Mesendoderm (in vitro differentiated cells): Measurements from ENCODE around the gene FSD1.

ENCODE experiments used
- DNase-seq: peaks from one replicate; pipeline ENCODE4 v3.0.0; 2013
- H2AK5ac ChIP-seq: 2 replicates; pipeline ENCODE4 v1.6.1; 2013; ENCODE audit warnings: low read length, inconsistent platforms
- H2BK120ac ChIP-seq: 2 replicates; pipeline ENCODE4 v1.6.1; 2013; ENCODE audit warnings: low read depth, mild to moderate bottlenecking, low read length, moderate library complexity, mixed read lengths
- H2BK15ac ChIP-seq: replicated peaks from 2 replicates; pipeline ENCODE4 v1.6.1; 2013; ENCODE audit warnings: low read depth, mild to moderate bottlenecking, moderate library complexity
- H2BK5ac ChIP-seq: 2 replicates; pipeline ENCODE4 v1.6.1; 2013; ENCODE audit warnings: low read length, inconsistent platforms
- H3K18ac ChIP-seq: 2 replicates; pipeline ENCODE4 v1.6.1; 2013; ENCODE audit warnings: mild to moderate bottlenecking, low read length, mixed read lengths
- H3K23ac ChIP-seq: one replicate; pipeline ENCODE4 v1.6.1; 2013; ENCODE audit warnings: low read length
- H3K27ac ChIP-seq: 2 replicates; pipeline ENCODE4 v1.5.1; 2013; ENCODE audit warnings: low read depth, mild to moderate bottlenecking, inconsistent platforms, low read length, moderate library complexity
- H3K27me3 ChIP-seq: 2 replicates; pipeline ENCODE4 v1.6.1; 2013; ENCODE audit warnings: low read length, control low read depth, mild to moderate bottlenecking, inconsistent platforms; ENCODE audit not compliant: insufficient read depth, poor library complexity
- H3K36me3 ChIP-seq: 2 replicates; pipeline ENCODE4 v1.6.1; 2013; ENCODE audit warnings: low read length, inconsistent platforms; ENCODE audit not compliant: control insufficient read depth, insufficient read depth
- H3K4ac ChIP-seq: one replicate; pipeline ENCODE4 v1.6.1; 2013; ENCODE audit warnings: low read depth, mild to moderate bottlenecking, low read length, moderate library complexity
- H3K4me1 ChIP-seq: 2 replicates; pipeline ENCODE4 v1.6.1; 2013; ENCODE audit warnings: low read depth, low read length, inconsistent platforms; ENCODE audit not compliant: control insufficient read depth
- H3K4me2 ChIP-seq: 2 replicates; pipeline ENCODE4 v1.6.1; 2013; ENCODE audit warnings: low read length
- H3K4me3 ChIP-seq: 2 replicates; pipeline ENCODE4 v1.5.1; 2013; ENCODE audit warnings: mild to moderate bottlenecking, low read length
- H3K56ac ChIP-seq: one replicate; pipeline ENCODE4 v1.6.1; 2013; ENCODE audit warnings: low read length
- H3K79me1 ChIP-seq: 2 replicates; pipeline ENCODE4 v1.6.1; 2013; ENCODE audit warnings: low read length, inconsistent platforms
- H3K79me2 ChIP-seq: 2 replicates; pipeline ENCODE4 v1.6.1; 2013; ENCODE audit warnings: mild to moderate bottlenecking, low read length; ENCODE audit not compliant: control insufficient read depth, insufficient read depth
- H3K9ac ChIP-seq: 2 replicates; pipeline ENCODE4 v1.6.1; 2013; ENCODE audit warnings: low read length, inconsistent platforms
- H4K5ac ChIP-seq: one replicate; pipeline ENCODE4 v1.6.1; 2013; ENCODE audit warnings: low read length
- H4K8ac ChIP-seq: one replicate; pipeline ENCODE4 v1.6.1; 2013; ENCODE audit warnings: low read depth, mild to moderate bottlenecking, control low read depth, low read length, moderate library complexity
- WGBS: extraction: QIAGEN DNeasy Blood & Tissue Kit; methylation state at CpG from one replicate; pipeline ENCODE4 v1.1.7; 2013; ENCODE audit warnings: low lambda C conversion rate, missing lambda C conversion rate; ENCODE audit not compliant: insufficient coverage; ENCODE audit errors: extremely low coverage; 5-methylcytosine and 5-hydroxymethylcytosine counted together

Gene FSD1

DNA sequence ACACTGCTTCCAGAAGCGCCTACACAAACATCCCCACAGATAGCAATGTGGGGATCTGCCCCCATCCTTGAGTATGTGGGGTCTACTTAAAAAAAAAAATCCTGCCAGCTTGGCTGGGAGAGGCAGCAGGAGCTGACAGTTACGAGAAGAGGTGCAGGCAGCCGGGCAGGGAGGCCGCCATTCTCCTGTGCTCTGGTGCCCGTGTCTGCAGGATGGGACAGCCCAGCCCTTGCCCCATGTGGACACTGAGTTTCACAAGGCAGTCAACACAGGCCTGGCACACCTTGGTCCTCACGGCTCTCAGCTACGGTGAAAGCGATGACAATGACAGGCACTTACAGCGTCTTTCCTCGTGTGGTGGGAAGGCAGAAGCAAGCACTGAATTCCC, 62.9 kb downstream of the FSD1 start:
- Histone ChIP-seq H4K8ac (no peak overlapping the region), H2BK5ac (no peak overlapping the region), H3K4me1 (peaks cover 9% of the 10 kb centered on the region), H2AK5ac (no peak overlapping the region), H3K27ac (no peak overlapping the region), H3K9ac (no peak overlapping the region), H3K4me2 (no peak overlapping the region), H3K4me3 (no peak overlapping the region), H3K4ac (no peak overlapping the region), H4K5ac (no peak overlapping the region), H3K23ac (no peak overlapping the region), H2BK15ac (no peak overlapping the region), H3K18ac (no peak overlapping the region), H2BK120ac (no peak overlapping the region), H3K79me1 (peaks cover 16% of the 10 kb centered on the region), H3K56ac (peak overlapping the region; percentile 25), H3K36me3 (peaks cover 6% of the 10 kb centered on the region), H3K79me2 (no peaks in the 10 kb centered on the region), H3K27me3 (no peaks in the 10 kb centered on the region)
- no CpG with 5 or more reads among the region's 10 CpGs for WGBS
- DNase-seq, result no peak

DNA sequence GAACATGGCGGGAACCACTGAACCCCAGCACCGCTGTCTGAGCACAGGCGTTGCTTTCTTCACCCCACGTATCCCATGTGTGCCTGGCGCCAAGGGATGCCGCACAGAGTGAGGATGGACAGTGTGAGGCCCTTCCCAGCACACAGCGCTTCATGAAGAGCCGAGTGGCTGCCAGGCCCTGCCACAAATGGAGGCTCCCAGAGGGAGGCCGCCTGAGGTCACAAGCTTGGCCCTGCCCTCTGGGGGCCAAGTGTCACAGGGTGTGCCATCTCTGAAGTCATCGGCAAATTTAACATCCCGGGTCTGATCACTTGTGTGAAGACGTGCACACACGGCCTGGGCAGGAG, 63.4 kb downstream of the FSD1 start:
- H3K4me3 ChIP-seq, result no peak overlapping the region
- no peak overlapping the region for H3K56ac ChIP-seq
- no peak overlapping the region for H2BK120ac ChIP-seq
- H3K4me2 ChIP-seq, result no peak overlapping the region
- H4K8ac ChIP-seq, result no peak overlapping the region
- WGBS, result no CpG with 5 or more reads among the region's 13 CpGs
- H2BK15ac ChIP-seq, result no peak overlapping the region
- H3K4me1 ChIP-seq, result peaks cover 9% of the 10 kb centered on the region
- H2AK5ac ChIP-seq, result no peak overlapping the region
- no peak overlapping the region for H4K5ac ChIP-seq
- no peak overlapping the region for H3K9ac ChIP-seq
- H3K36me3 ChIP-seq, result peaks cover 6% of the 10 kb centered on the region
- DNase-seq, result no peak
- no peaks in the 10 kb centered on the region for H3K79me2 ChIP-seq
- H3K27ac ChIP-seq, result no peak overlapping the region
- H3K23ac ChIP-seq, result no peak overlapping the region
- H3K4ac ChIP-seq, result no peak overlapping the region
- H3K79me1 ChIP-seq, result peaks cover 19% of the 10 kb centered on the region
- no peak overlapping the region for H3K18ac ChIP-seq
- no peak overlapping the region for H2BK5ac ChIP-seq
- no peaks in the 10 kb centered on the region for H3K27me3 ChIP-seq

DNA sequence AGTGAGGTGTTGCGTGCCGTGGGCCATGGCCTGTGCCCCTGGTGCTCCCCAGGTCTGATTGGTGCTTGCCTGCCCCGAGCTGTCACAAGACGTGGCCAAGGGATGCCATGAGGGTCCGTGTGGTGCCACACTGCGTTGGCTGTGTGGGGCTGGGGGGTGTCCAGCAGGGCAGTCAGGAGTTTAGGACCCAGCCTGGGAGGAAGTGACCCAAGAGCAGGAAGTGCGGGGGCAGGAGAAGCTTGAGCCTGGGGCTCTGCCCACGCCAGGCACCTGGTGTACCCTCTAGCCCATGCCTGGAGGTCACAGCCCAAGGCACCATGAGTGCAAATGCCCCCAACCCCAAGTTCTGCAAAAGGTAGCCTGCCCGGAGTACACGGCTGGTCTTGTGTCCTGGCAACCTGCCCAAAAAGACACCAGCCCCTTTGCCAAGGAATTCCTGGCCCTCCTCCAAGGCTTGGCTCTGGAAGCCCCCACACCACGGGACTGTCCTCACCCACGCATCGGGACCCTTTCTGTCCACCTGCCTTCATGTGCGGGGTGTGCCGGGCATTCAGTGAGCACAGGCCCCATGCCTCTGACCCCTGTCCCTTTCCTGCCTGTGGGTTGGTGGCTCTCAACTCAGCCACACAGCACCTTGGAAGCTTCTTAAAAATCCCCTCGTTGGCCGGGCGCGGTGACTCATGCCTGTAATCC, 63.9 kb downstream of the FSD1 start:
- Histone ChIP-seq H4K8ac (no peak overlapping the region), H4K5ac (no peak overlapping the region), H3K9ac (no peak overlapping the region), H2BK15ac (no peak overlapping the region), H3K18ac (no peak overlapping the region), H3K56ac (peak overlapping the region; percentile 67), H3K27ac (no peak overlapping the region), H3K4ac (no peak overlapping the region), H3K4me2 (no peak overlapping the region), H3K79me2 (no peaks in the 10 kb centered on the region), H2BK120ac (no peak overlapping the region), H3K36me3 (peaks cover 4% of the 10 kb centered on the region), H3K27me3 (no peaks in the 10 kb centered on the region), H2BK5ac (no peak overlapping the region), H3K4me1 (peaks cover 9% of the 10 kb centered on the region), H3K4me3 (no peak overlapping the region), H3K79me1 (peaks cover 20% of the 10 kb centered on the region), H3K23ac (no peak overlapping the region), H2AK5ac (no peak overlapping the region)
- no peak for DNase-seq
- no CpG with 5 or more reads among the region's 19 CpGs for WGBS

DNA sequence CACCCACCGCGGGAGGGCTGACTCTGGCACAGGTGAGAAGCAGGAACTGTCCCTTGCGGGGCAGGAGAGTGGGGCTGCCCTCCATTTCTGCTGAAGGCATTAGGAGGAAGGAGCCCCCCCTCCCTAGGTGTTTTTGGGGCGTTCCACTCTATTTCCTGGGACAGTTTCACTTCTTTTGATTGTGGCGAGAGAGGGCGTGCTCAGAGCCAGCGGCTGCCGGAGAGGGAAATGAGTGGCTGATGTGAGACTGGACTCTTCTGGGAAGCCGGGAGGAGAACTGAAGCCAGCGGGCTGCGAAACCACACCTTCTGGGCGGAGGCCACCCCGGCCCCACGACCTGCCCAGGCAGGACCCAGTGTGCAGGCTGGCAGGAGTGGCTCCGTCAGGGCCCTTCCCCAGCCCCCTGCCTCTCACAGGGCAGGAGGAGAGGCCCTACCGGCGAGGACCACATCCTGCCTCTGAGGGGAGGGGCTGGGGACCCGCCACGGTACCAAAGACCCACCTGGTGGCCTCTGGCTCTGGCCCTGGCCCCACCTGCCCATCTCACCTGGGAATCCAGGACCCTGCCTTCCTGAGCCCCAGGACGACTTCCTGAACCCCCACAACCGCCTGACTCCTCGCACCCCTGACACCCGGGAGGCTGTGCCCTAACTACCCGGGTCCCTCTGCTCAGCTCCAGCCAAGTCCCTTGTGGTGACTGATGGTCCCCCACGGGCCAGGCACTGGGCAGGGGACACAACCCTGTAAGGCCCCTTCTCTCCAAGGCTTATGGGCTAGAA, 64.9 kb downstream of the FSD1 start:
- no CpG with 5 or more reads among the region's 25 CpGs for WGBS
- DNase-seq, result peak; percentile 55

DNA sequence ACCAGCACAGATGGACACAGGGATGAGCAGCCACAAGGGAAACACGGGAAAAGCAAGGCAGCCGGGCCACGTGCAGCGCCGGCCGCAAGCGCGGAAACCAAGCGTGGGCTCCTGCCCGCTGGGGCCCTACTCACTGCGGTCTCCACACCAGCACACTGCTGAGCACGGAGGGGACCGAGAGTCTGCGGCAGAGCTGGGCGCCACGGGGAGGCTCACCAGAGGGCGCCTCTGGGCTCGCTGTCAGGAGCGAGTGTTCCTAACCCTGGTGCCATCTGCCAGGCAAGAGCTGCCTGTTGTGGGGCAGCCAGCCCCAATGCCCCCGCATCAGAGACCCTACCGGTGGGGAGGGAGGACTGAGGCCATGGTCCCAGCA, 65.5 kb downstream of the FSD1 start:
- no peaks in the 10 kb centered on the region for H3K27me3 ChIP-seq
- H3K27ac ChIP-seq, result peak overlapping the region; percentile 2
- no CpG with 5 or more reads among the region's 21 CpGs for WGBS

More for the DNA sequence above, 64.9 kb downstream of the FSD1 start:
- H3K4me3 ChIP-seq, result no peak overlapping the region
- H2BK120ac ChIP-seq, result no peak overlapping the region
- H2BK15ac ChIP-seq, result no peak overlapping the region
- no peak overlapping the region for H4K8ac ChIP-seq
- H3K36me3 ChIP-seq, result peaks cover 3% of the 10 kb centered on the region
- H3K9ac ChIP-seq, result peak overlapping the region; percentile 13
- peak overlapping the region; percentile 59 for H2BK5ac ChIP-seq
- H3K18ac ChIP-seq, result no peak overlapping the region
- H3K4ac ChIP-seq, result no peak overlapping the region
- H3K27ac ChIP-seq, result peak overlapping the region; percentile 2
- no peaks in the 10 kb centered on the region for H3K79me2 ChIP-seq
- no peak overlapping the region for H4K5ac ChIP-seq
- H2AK5ac ChIP-seq, result peak overlapping the region; percentile 18
- H3K4me2 ChIP-seq, result no peak overlapping the region
- H3K27me3 ChIP-seq, result no peaks in the 10 kb centered on the region
- peaks cover 11% of the 10 kb centered on the region for H3K4me1 ChIP-seq
- peak overlapping the region; percentile 29 for H3K56ac ChIP-seq
- H3K23ac ChIP-seq, result no peak overlapping the region
- H3K79me1 ChIP-seq, result peaks cover 24% of the 10 kb centered on the region

More for the DNA sequence above, 65.5 kb downstream of the FSD1 start:
- Histone ChIP-seq H4K5ac (no peak overlapping the region), H2AK5ac (peak overlapping the region; percentile 18), H2BK5ac (no peak overlapping the region), H3K4me2 (no peak overlapping the region), H3K79me2 (peaks cover 2% of the 10 kb centered on the region), H3K4me1 (peaks cover 15% of the 10 kb centered on the region), H3K56ac (peak overlapping the region; percentile 29), H3K36me3 (peaks cover 3% of the 10 kb centered on the region), H3K4me3 (no peak overlapping the region), H2BK15ac (no peak overlapping the region), H4K8ac (no peak overlapping the region), H3K9ac (peak overlapping the region; percentile 13), H2BK120ac (no peak overlapping the region), H3K23ac (no peak overlapping the region), H3K4ac (no peak overlapping the region), H3K79me1 (peaks cover 26% of the 10 kb centered on the region), H3K18ac (no peak overlapping the region)
- peak; percentile 54 for DNase-seq
